22Rv1 (cell line): ENCODE measurements around the gene ALX4.

Source experiments
- H3K27ac ChIP-seq: fragments of 450-650 bp; 2 replicates; pipeline ENCODE4 v1.5.1; 2017
- ZFX ChIP-seq: fragments of 450-650 bp; IDR thresholded peaks from 2 replicates; pipeline ENCODE4 v1.6.1; 2017; ENCODE audit warnings: antibody characterized with exemption, borderline replicate concordance
- TF ChIP-seq, protein P1 (sequence below): fragments of 450-650 bp; IDR thresholded peaks from 2 replicates; pipeline ENCODE4 v1.5.1; 2017; ENCODE audit warnings: mild to moderate bottlenecking

Gene ALX4

DNA sequence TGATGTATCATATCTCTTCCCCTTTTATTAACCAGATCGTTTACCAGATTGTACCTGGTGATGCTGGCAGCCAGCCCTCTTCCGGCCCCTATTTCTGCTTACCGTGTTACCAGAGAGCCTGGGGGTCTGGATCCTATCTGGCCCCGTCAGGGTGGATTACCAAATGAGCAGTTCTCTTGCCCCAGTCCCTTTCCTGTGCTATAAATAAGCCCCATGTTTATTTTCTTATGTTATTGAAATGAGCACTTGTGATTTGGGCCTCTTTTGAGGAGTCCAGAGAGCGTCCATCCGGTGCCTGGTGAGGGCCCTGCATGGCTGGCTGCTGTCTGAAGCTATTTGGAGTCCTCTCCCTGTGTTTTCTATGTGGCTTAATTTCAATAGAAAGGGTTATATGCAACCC, 59.5 kb downstream of the ALX4 start:
- H3K27ac ChIP-seq, result no peak overlapping the region
- TF ChIP-seq ZFX, result no peak
- TF ChIP-seq, protein P1, sequence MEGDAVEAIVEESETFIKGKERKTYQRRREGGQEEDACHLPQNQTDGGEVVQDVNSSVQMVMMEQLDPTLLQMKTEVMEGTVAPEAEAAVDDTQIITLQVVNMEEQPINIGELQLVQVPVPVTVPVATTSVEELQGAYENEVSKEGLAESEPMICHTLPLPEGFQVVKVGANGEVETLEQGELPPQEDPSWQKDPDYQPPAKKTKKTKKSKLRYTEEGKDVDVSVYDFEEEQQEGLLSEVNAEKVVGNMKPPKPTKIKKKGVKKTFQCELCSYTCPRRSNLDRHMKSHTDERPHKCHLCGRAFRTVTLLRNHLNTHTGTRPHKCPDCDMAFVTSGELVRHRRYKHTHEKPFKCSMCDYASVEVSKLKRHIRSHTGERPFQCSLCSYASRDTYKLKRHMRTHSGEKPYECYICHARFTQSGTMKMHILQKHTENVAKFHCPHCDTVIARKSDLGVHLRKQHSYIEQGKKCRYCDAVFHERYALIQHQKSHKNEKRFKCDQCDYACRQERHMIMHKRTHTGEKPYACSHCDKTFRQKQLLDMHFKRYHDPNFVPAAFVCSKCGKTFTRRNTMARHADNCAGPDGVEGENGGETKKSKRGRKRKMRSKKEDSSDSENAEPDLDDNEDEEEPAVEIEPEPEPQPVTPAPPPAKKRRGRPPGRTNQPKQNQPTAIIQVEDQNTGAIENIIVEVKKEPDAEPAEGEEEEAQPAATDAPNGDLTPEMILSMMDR, result no peak

DNA sequence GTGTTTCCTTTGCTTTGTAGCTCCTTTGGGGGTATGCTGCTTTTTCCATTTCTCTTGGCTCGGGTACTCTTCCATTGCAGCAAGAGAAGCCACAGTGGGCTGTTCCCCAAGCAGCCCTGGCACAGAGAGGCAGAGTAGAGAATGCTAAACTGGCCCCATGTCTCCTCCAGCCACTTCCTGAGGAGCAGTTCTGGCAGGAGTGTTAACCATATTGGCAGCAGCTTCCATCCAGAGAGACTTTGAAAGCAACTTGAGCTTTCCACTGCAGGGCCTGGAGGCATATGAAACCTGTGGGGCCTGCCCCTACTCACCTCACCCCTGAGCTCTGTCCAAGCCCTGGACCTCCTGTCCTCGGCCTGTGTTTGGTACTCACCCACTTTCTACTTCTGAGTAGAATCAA, 61.8 kb downstream of the ALX4 start:
- TF ChIP-seq ZFX, result no peak
- TF ChIP-seq, protein P1, result no peak
- no peak overlapping the region for H3K27ac ChIP-seq

DNA sequence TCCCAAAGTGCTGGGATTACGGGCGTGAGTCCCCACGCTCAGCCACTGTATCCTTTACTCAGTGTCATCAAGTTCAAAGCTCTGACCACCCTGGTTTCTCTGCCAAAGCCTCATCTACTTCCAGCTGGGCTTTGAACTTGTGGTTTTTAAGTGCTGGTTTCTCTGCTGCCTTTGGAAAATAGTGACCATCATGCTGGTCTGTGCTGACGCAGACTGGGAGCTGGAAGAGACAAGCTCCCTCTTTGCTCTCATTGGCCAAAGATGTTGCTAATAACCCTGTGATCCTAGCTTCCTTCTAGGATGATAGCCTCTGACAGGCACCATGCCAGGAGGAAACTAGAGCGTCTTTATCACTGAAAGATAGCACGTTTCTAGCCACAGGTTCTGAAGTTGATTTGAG, 62.4 kb downstream of the ALX4 start:
- TF ChIP-seq, protein P1, result no peak
- no peak for TF ChIP-seq ZFX
- no peak overlapping the region for H3K27ac ChIP-seq

DNA sequence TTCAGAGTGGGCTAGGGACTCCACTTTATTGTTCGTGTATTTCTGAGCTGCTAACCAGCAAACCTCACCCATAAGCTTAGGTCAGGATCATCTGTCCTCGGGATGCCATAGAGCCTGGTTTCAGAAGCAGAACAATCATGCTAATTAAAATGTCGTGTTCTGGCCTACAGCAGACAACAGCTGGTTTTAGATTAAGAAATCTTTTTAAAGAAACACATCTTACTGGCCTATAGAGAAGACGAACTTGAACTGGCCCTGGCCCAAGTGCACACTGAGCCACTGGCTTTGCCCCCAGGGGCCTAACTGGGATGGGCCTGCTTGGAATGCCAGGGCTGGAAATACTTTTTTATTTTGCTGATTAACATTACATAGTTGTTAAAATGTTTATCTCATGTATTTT, 63.2 kb downstream of the ALX4 start:
- no peak overlapping the region for H3K27ac ChIP-seq

DNA sequence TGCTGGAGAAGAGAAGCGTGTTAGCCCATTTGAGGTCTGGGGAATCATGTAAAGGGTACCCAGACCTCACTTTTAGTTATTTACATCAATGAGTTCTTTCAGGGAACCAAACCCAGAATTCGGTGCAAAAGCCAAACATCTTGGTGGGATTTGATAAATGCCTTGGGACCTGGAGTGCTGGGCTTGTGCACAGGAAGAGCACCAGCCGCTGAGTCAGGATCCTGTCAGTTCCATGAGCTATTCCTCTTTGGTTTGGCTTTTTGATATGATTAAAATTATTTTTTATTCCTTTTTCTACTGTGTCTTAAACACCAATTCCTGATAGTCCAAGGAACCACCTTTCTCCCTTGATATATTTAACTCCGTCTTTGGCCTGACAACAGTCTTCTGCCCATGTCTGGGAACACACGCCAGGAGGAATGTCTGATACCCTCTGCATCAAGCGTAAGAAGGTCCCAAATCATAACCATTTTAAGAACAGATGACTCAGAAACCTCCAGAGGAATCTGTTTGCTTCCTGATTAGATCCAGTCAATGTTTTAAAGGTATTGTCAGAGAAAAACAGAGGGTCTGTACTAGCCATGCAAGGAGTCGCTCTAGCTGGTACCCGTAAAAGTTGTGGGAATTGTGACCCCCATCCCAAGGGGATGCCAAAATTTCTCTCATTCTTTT, 65.2 kb downstream of the ALX4 start:
- no peak overlapping the region for H3K27ac ChIP-seq
- TF ChIP-seq, protein P1, result no peak
- TF ChIP-seq ZFX, result no peak

More for the DNA sequence above, 63.2 kb downstream of the ALX4 start:
- no peak for TF ChIP-seq ZFX
- TF ChIP-seq, protein P1, result no peak

DNA sequence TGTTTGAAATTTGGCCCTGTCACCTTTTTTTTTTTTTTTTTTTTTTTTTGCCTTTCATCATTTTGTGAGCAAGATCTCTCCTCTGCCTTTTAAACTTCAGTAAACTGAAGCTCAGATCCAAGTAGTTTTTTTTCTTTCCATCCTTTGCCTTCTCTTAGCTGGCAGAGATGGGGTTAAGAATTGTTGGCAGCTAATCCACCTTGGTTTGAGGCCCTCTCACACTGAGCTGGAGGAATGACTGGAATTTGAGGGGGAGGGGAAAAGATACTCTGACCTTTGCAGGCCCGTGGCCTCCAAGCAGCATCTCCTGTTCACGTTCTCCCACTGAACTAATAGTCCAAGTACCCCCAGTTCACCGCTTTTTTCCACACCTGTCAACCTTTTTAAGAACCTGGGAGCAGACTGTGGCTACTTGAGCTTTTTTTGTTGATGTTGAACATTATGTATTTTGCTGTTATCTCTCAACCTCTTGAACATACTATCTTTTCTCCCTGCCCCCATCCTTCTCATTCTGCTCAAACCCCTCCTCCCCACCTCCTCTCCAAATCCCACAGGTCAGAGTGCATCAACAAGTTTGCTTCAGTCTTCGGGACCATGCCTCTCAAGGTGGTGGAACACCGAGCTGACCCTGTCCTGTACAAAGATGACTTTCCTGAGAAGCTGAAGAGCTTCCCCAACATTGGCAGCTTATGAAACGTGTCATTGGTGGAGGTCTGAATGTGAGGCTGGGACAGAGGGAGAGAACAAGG, 66.2 kb downstream of the ALX4 start:
- no peak overlapping the region for H3K27ac ChIP-seq
- TF ChIP-seq, protein P1, result no peak

DNA sequence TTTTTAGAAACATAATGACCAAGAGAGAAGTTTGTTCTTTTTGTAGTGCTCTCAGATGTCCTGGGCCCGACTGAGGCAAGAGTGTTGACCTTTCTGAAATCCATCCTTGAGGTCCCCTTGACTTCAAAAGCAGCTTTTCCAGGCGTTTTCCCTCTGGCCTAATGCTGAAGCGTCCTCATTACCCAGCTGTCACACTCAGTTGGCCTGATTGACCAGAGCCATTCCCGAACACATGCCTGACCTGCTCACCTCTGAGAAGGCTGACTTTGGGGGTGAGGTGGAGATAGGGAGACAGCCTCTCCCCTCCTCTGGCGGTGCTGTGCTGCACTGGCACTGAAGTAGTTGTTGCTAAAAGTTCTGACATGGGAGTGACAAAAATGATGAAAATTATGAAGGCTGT, 66.9 kb downstream of the ALX4 start:
- TF ChIP-seq ZFX, result no peak
- TF ChIP-seq, protein P1, result no peak
- no peak overlapping the region for H3K27ac ChIP-seq
